Measurements from ENCODE around the gene C1QA.

- TF ChIP-seq CTCF (conservative IDR thresholded peaks at IDR 0.05 in 1 of 2, IDR thresholded peaks at IDR 0.05 in 1 of 2; ENCODE audit: low read depth in 1 of 2, low read length in 2 of 2) (no peak), EZH2 (IDR thresholded peaks at IDR 0.05; ENCODE audit: low read length, missing control alignments) (no peak)
These were observed 7.0 kb downstream of the C1QA start, which contains the start of gene C1QC for GRCh38 chr1:22643381-22643780.

Measured in fibroblast of lung (primary cell).